Neuronal stem cell (in vitro differentiated cells): ENCODE results near the gene FAM3D.
A peak's percentile ranks its signal among the peaks of the same experiment; 100 is the strongest.

Experiments
- DNase-seq: peaks from one replicate; pipeline ENCODE4 v3.0.0-alpha.2; 2013; ENCODE audit warnings: low spot score
- H2AFZ ChIP-seq: one replicate; pipeline ENCODE4 v1.6.1; 2013; ENCODE audit warnings: mild to moderate bottlenecking, low read length, inconsistent platforms
- H2AK5ac ChIP-seq: 2 replicates; pipeline ENCODE4 v1.6.1; 2013; ENCODE audit warnings: low read depth, mild to moderate bottlenecking, inconsistent platforms, low read length, moderate library complexity, mixed read lengths
- H2BK120ac ChIP-seq: 2 replicates; pipeline ENCODE4 v1.6.1; 2013; ENCODE audit warnings: low read depth, mild to moderate bottlenecking, inconsistent platforms, low read length, moderate library complexity, mixed read lengths
- H2BK12ac ChIP-seq: one replicate; pipeline ENCODE4 v1.6.1; 2013; ENCODE audit warnings: low read length, inconsistent platforms
- H2BK15ac ChIP-seq: 2 replicates; pipeline ENCODE4 v1.6.1; 2013; ENCODE audit warnings: mild to moderate bottlenecking, low read length, inconsistent platforms, mixed read lengths
- H2BK5ac ChIP-seq: one replicate; pipeline ENCODE4 v1.6.1; 2013; ENCODE audit warnings: inconsistent platforms, mild to moderate bottlenecking, low read length, moderate library complexity
- H3K14ac ChIP-seq: one replicate; pipeline ENCODE4 v1.6.1; 2013; ENCODE audit warnings: low read length, inconsistent platforms
- H3K18ac ChIP-seq: 2 replicates; pipeline ENCODE4 v1.6.1; 2013; ENCODE audit warnings: low read length, inconsistent platforms
- H3K23ac ChIP-seq: 2 replicates; pipeline ENCODE4 v1.6.1; 2013; ENCODE audit warnings: low read depth, mild to moderate bottlenecking, mixed read lengths, low read length, inconsistent platforms; ENCODE audit not compliant: poor library complexity
- H3K27ac ChIP-seq: replicated peaks from 3 replicates; pipeline ENCODE4 v1.5.1; 2013; ENCODE audit warnings: low read length, inconsistent platforms
- H3K27me3 ChIP-seq, 3 experiments: 2 replicates each; pipeline ENCODE4 v1.6.1; 2013; ENCODE audit warnings: low read length in 3 of 3, mild to moderate bottlenecking in 2 of 3, inconsistent platforms in 1 of 3, low read depth in 1 of 3, mixed read lengths in 1 of 3, moderate library complexity in 1 of 3; ENCODE audit not compliant: control insufficient read depth in 3 of 3, insufficient read depth in 3 of 3
- H3K36me3 ChIP-seq, 2 donors: replicated peaks in 1 of 2; 2 replicates each; pipeline ENCODE4 v1.6.1; 2013; ENCODE audit warnings: low read length in 2 of 2; ENCODE audit not compliant: control insufficient read depth in 2 of 2, insufficient read depth in 2 of 2
- H3K4ac ChIP-seq: 2 replicates; pipeline ENCODE4 v1.6.1; 2013; ENCODE audit warnings: inconsistent platforms, mild to moderate bottlenecking, low read length, moderate library complexity
- H3K4me1 ChIP-seq, 2 donors: 1 replicate in 1 of 2; 2 replicates in 1 of 2; pipeline ENCODE4 v1.6.1; 2013; ENCODE audit warnings: low read length in 2 of 2, low read depth in 1 of 2; ENCODE audit not compliant: control insufficient read depth in 2 of 2, insufficient read depth in 1 of 2
- H3K4me2 ChIP-seq: one replicate; pipeline ENCODE4 v1.6.1; 2013; ENCODE audit warnings: mild to moderate bottlenecking, low read length, inconsistent platforms; ENCODE audit not compliant: insufficient read depth, poor library complexity, severe bottlenecking
- H3K4me3 ChIP-seq, 2 donors: 2 replicates each; pipeline ENCODE4 v1.5.1; 2013; ENCODE audit warnings: low read length in 2 of 2, mild to moderate bottlenecking in 2 of 2, inconsistent platforms in 1 of 2, moderate library complexity in 1 of 2
- H3K79me1 ChIP-seq: one replicate; pipeline ENCODE4 v1.6.1; 2013; ENCODE audit warnings: low read depth, mild to moderate bottlenecking, inconsistent platforms, low read length, moderate library complexity
- H3K9ac ChIP-seq: one replicate; pipeline ENCODE4 v1.6.1; 2013; ENCODE audit warnings: mild to moderate bottlenecking, low read depth, low read length, inconsistent platforms; ENCODE audit not compliant: poor library complexity
- H3K9me3 ChIP-seq, 2 donors: replicated peaks in 1 of 2; 2 replicates each; pipeline versions ENCODE3 to v1.6.1; 2013; ENCODE audit warnings: low read length in 2 of 2, mild to moderate bottlenecking in 2 of 2, inconsistent platforms in 1 of 2, low read depth in 1 of 2, mixed read lengths in 1 of 2, moderate library complexity in 1 of 2; ENCODE audit not compliant: control insufficient read depth in 2 of 2, insufficient read depth in 1 of 2
- H4K8ac ChIP-seq: one replicate; pipeline ENCODE4 v1.6.1; 2013; ENCODE audit warnings: low read depth, mild to moderate bottlenecking, inconsistent platforms, low read length, moderate library complexity
- H4K91ac ChIP-seq: one replicate; pipeline ENCODE4 v1.6.1; 2013; ENCODE audit warnings: low read length, low read depth, mild to moderate bottlenecking, inconsistent platforms; ENCODE audit not compliant: poor library complexity
- WGBS, 2 donors: extraction: QIAGEN DNeasy Blood & Tissue Kit; methylation state at CpG; one replicate each; pipeline ENCODE4 v1.1.7; 2013; ENCODE audit warnings: missing lambda C conversion rate in 2 of 2, mixed read lengths in 1 of 2; ENCODE audit not compliant: insufficient read length in 2 of 2, insufficient replicate concordance in 1 of 2; ENCODE audit errors: extremely low coverage in 2 of 2; 5-methylcytosine and 5-hydroxymethylcytosine counted together

FAM3D gene

GRCh38 chr3:58585994-58586393 is 80.6 kb downstream of the FAM3D start:
- H2AFZ ChIP-seq, result peak overlapping the region; percentile 61
- no peak for DNase-seq
- H3K9me3 ChIP-seq, result peaks cover 0 to 3% of the 10 kb centered on the region in 2 donors
- WGBS, 2 donors, result no CpG with 5 or more reads among the region's 8 CpGs
- H3K4ac ChIP-seq, result no peak overlapping the region
- no peak overlapping the region for H2BK15ac ChIP-seq
- no peak overlapping the region for H2BK120ac ChIP-seq
- no peaks in the 10 kb centered on the region for H3K79me1 ChIP-seq
- H4K8ac ChIP-seq, result no peak overlapping the region
- no peak overlapping the region for H3K9ac ChIP-seq
- peaks cover 0 to 25% (median 7%) of the 10 kb centered on the region in 3 experiments for H3K27me3 ChIP-seq
- peak overlapping the region; percentile 15 for H3K4me2 ChIP-seq
- no peak overlapping the region for H3K14ac ChIP-seq
- no peak overlapping the region for H4K91ac ChIP-seq
- no peak overlapping the region for H3K27ac ChIP-seq
- no peak overlapping the region for H3K4me3 ChIP-seq
- no peak overlapping the region for H3K18ac ChIP-seq
- H2AK5ac ChIP-seq, result no peak overlapping the region
- H3K23ac ChIP-seq, result no peak overlapping the region
- no peaks in the 10 kb centered on the region for H3K36me3 ChIP-seq
- H3K4me1 ChIP-seq, result peaks cover 23 to 31% of the 10 kb centered on the region in 2 donors
- H2BK5ac ChIP-seq, result peak overlapping the region; percentile 31
- no peak overlapping the region for H2BK12ac ChIP-seq

DNA sequence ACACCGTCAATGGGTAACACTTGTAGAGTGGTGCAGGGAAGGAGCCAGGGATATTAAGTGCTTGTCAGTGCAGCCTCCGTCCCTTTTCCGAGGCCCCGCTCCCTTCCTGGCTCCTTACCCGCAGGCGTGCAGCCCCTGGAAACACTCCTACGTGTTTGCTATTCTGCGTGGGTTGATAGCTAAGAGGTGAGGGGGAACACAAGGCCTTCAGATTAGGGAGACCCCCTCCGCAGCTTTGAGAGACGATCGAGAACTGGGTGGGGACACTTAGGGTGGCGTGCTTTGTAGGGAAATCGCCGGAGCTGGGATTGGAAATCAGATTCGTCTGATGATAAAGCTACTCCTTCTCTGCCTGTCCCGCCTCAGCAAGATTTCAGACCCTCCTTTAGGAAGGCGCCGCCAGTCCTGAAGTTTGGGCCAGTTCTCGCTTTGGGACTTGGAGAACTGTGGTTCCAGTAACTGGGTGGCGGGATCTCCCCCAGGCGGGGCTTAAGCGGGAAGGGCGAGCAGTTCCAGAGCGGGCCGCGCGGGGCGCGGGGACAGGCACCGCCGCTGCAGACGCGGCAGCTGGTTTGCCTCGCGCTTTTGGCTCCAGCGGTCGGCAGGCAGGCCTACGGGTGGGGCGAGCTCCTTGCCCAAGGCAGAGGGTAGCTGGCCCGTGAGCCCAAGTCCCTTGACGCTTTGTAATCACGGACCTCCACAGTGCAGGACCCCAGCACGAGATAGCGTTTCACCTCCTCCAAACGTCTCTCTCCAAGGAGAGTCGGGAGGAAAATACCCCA is 81.4 kb downstream of the FAM3D start:
- peak overlapping the region; percentile 31 for H2BK5ac ChIP-seq
- peak overlapping the region; percentile 91 for H2BK15ac ChIP-seq
- no peak overlapping the region for H2BK120ac ChIP-seq
- peak overlapping the region; percentile 50 for H3K4me2 ChIP-seq
- peak; percentile 58 for DNase-seq
- H3K18ac ChIP-seq, result peak overlapping the region; percentile 89
- no peak overlapping the region for H2AK5ac ChIP-seq
- H4K91ac ChIP-seq, result no peak overlapping the region
- no peak overlapping the region for H3K9ac ChIP-seq
- no peaks in the 10 kb centered on the region for H3K79me1 ChIP-seq
- no CpG with 5 or more reads among the region's 46 CpGs for WGBS, 2 donors
- H4K8ac ChIP-seq, result no peak overlapping the region
- H3K23ac ChIP-seq, result no peak overlapping the region
- H3K9me3 ChIP-seq, result peaks cover 0 to 3% of the 10 kb centered on the region in 2 donors
- H3K4me1 ChIP-seq, result peaks cover 26 to 39% of the 10 kb centered on the region in 2 donors
- H3K27ac ChIP-seq, result no peak overlapping the region
- peak overlapping the region; percentile 80 for H2BK12ac ChIP-seq
- H3K27me3 ChIP-seq, result peaks cover 0 to 25% (median 7%) of the 10 kb centered on the region in 3 experiments
- H3K4me3 ChIP-seq, result no peak overlapping the region
- H2AFZ ChIP-seq, result peak overlapping the region; percentile 48
- H3K14ac ChIP-seq, result no peak overlapping the region
- no peaks in the 10 kb centered on the region for H3K36me3 ChIP-seq
- no peak overlapping the region for H3K4ac ChIP-seq

DNA sequence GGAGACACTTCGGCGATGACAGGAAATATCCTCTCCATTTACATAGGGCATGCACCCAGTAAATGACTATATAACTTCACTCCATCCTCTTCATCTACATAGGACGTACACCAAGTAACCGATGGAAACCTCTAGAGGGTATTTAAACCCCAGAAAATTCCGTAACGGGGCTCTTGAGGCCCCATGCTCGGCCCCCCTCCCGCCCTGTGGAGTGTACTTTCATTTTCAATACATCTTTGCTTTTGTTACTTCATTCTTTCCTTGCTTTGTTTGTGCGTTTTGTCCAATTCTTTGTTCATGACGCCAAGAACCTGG is 81.9 kb downstream of the FAM3D start:
- peaks cover 29 to 41% of the 10 kb centered on the region in 2 donors for H3K4me1 ChIP-seq
- H3K27me3 ChIP-seq, result peaks cover 0 to 25% (median 7%) of the 10 kb centered on the region in 3 experiments
- no peak overlapping the region for H4K91ac ChIP-seq
- no peak overlapping the region for H3K4me2 ChIP-seq
- no peaks in the 10 kb centered on the region for H3K36me3 ChIP-seq
- DNase-seq, result no peak
- no peak overlapping the region for H3K9ac ChIP-seq
- H2BK15ac ChIP-seq, result no peak overlapping the region
- H4K8ac ChIP-seq, result no peak overlapping the region
- no CpG with 5 or more reads among the region's 10 CpGs for WGBS, 2 donors
- no peak overlapping the region for H2BK120ac ChIP-seq
- no peak overlapping the region for H2AK5ac ChIP-seq
- H3K9me3 ChIP-seq, result peaks cover 0 to 3% of the 10 kb centered on the region in 2 donors
- H3K79me1 ChIP-seq, result no peaks in the 10 kb centered on the region
- peak overlapping the region; percentile 20 for H3K18ac ChIP-seq
- no peak overlapping the region for H3K14ac ChIP-seq
- H3K27ac ChIP-seq, result no peak overlapping the region
- H2BK5ac ChIP-seq, result no peak overlapping the region
- no peak overlapping the region for H2BK12ac ChIP-seq
- H3K23ac ChIP-seq, result no peak overlapping the region
- H3K4me3 ChIP-seq, result no peak overlapping the region
- H2AFZ ChIP-seq, result no peak overlapping the region
- no peak overlapping the region for H3K4ac ChIP-seq
